Epithelial cell of esophagus (primary cell): ENCODE data around the gene CFAP20.

Experiments used
- DNase-seq: peaks from one replicate; pipeline ENCODE4 v3.0.0; 2010; ENCODE audit warnings: low read depth
- H3K4me3 ChIP-seq: 2 replicates; pipeline ENCODE4 v1.5.1; 2011; ENCODE audit warnings: mild to moderate bottlenecking, low read length, control low read depth
- CTCF ChIP-seq: IDR thresholded peaks from 2 replicates; pipeline ENCODE4 v1.5.1; 2011; ENCODE audit warnings: low read depth, mild to moderate bottlenecking, low read length, control low read depth, inconsistent platforms; ENCODE audit not compliant: insufficient read depth; ENCODE audit errors: missing control alignments

CFAP20 gene

GRCh38 chr16:58109881-58110280 is 19.3 kb downstream of the CFAP20 start:
- DNase-seq: no peak
- no peak for TF ChIP-seq CTCF

DNA sequence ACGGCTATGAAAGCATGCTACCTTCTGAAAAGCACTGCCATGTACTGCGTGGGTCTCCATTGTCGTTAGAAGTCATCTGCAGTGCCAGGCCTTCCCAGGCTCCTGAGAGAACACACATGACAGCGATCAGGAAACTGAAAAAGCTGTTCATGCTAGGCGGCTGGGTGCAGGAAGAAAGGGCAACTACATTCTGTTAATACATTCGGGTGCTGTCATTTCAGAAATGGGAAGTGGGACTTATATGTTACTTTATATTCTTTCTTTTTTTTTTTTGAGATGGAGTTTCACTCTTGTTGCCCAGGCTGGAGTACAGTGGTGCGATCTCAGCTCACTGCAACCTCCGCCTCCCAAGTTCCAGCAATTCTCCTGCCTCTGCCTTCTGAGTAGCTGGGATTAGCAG is 19.9 kb downstream of the CFAP20 start:
- H3K4me3 ChIP-seq: no peak overlapping the region
- TF ChIP-seq CTCF: no peak

More at GRCh38 chr16:58109881-58110280, 19.3 kb downstream of the CFAP20 start:
- H3K4me3 ChIP-seq: no peak overlapping the region

GRCh38 chr16:58107709-58108108 is 21.5 kb downstream of the CFAP20 start:
- DNase-seq: no peak
- no peak for TF ChIP-seq CTCF
- no peak overlapping the region for H3K4me3 ChIP-seq

More for the DNA sequence above, 19.9 kb downstream of the CFAP20 start:
- DNase-seq: no peak

DNA sequence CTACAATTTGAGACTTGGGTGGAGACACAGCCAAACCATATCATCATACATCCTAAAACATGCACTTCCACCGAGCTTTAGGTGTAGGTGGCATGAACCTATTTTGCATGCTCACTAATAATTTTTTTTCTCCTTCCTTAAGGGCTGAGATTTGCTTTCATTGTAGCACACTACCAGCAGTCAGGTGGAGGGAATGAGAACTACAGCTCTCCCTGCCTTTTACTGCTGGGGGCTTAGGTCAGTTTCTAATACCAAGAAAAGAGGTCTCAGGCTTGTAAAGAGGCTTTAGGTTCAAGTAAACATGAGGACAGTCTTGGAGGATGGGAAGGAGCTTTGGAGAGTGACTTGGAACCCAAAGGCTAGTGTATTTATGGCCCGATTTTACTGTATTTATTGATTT is 22.0 kb downstream of the CFAP20 start:
- DNase-seq: no peak
- H3K4me3 ChIP-seq: no peak overlapping the region
- TF ChIP-seq CTCF: peak; percentile 21

- H3K4me3 ChIP-seq: no peak overlapping the region
- no peak for TF ChIP-seq CTCF
- no peak for DNase-seq
Observed at GRCh38 chr16:58105631-58106030, 23.6 kb downstream of the CFAP20 start.

DNA sequence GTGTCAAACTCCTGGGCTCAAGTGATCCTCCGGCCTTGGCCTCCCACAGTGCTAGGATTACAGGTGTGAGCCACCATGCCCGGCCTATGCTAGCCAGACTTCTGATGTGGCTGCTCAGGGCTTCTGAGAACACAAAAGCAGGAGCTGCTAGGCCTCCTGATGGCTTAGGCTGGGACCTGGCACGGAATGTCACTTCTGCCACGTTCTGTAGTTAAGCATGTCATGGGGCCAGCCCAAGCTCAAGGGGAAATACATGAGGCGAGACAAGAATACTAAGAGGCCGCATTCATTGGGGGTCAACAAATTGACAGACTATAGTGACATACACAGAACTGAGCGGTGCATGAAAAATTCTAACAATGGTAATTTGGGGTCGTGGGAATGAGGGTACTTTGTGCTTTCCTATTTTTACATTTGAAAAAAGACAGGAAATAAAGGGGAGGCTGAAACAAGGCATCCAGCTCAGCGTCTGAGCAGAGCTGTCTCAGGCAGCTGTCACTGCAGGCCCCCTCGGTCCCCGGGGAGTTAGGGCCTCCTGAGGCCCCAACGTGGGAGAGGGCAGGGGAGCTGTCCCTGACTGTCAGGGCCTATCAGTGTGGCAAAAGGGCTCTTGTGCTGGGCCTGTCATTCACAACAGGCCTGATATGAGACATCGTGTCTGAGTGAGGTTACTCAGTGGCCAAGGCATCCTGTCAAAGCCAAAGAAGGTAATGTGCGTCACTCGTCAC is 26.4 kb downstream of the CFAP20 start:
- no peak for TF ChIP-seq CTCF
- no peak overlapping the region for H3K4me3 ChIP-seq

GRCh38 chr16:58099956-58100300 is 29.3 kb downstream of the CFAP20 start:
- no peak for DNase-seq

More for the DNA sequence above, 26.4 kb downstream of the CFAP20 start:
- DNase-seq: no peak

More at GRCh38 chr16:58099956-58100300, 29.3 kb downstream of the CFAP20 start:
- TF ChIP-seq CTCF: no peak
- no peak overlapping the region for H3K4me3 ChIP-seq
